Tracheal epithelial cell (primary cell): Measurements from ENCODE around the gene STON1. TPM values are rescaled to one million over a fixed set of nuclear protein-coding genes. Genes with fewer than 3 reads are reported as not detected.

ENCODE experiments used
- total RNA-seq: library from RNA; depleted of rRNA; stranded (reverse); fragments of >200 nt; gene quantifications from 2 replicates; pipeline ENCODE4 v1.2.1, GENCODE V29; 2014

The STON1 gene
- total RNA-seq: 0.21 and 0.48 TPM in 2 replicates

GRCh38 chr2:48530033-48530811, at the start of gene STON1:
Gene STON1 (plus strand): TSS chr2:48530154. CDS start chr2:48580634, 50,480 bp downstream.

GRCh38 chr2:48617618-48618017, 87.7 kb downstream of the STON1 start, which contains the start of gene GTF2A1L:
Gene GTF2A1L (plus strand): TSS chr2:48617856. CDS start chr2:48617875, 19 bp downstream.

Other genes with a start within 250 kb of the STON1 start
- gene FOXN2, start 215.5 kb upstream of the STON1 start, total RNA-seq: 53.1 and 72.3 TPM in 2 replicates
- gene PPP1R21, start 89.4 kb upstream of the STON1 start, total RNA-seq: 14.1 and 17.6 TPM in 2 replicates
- 0.24 TPM in 1 of 2 replicates, not detected in the other for gene GTF2A1L, start 87.7 kb downstream of the STON1 start, total RNA-seq
- gene LHCGR, start 225.6 kb downstream of the STON1 start, total RNA-seq: not detected in 2 replicates